Activated B cell treated with CpG ODN at 0.5 μM for 24 hours (primary cell): Measurements from ENCODE around the gene SMG6. TPM values are rescaled to one million over a fixed set of nuclear protein-coding genes. Genes with fewer than 3 reads are reported as not detected.
A peak's percentile ranks its signal among the peaks of the same experiment; 100 is the strongest.

ENCODE experiments used
- ATAC-seq: fragments of 200-7000 bp; cut with Tn5 transposase; one replicate; pipeline ENCODE4 v1.10.0; 2021; ENCODE audit warnings: low read depth, mild to moderate bottlenecking, moderate library complexity
- CTCF ChIA-PET: fragments of 350-600 bp; sonication (Branson Sonifier 250); formaldehyde crosslinking; loops from one replicate; lab custom pipeline; 2021; ENCODE audit warnings: antibody characterized with exemption; lab: Charles Lee
- POLR2A ChIA-PET: fragments of 350-600 bp; sonication (Branson Sonifier 250); formaldehyde crosslinking; loops from one replicate; lab custom pipeline; 2021; ENCODE audit warnings: antibody characterized with exemption; lab: Charles Lee
- DNase-seq: peaks from one replicate; pipeline ENCODE4 v3.0.0; 2022
- H3K27ac Mint-ChIP-seq: one replicate; pipeline ENCODE4 v1.8.0; 2020; ENCODE audit warnings: mixed read lengths
- H3K27me3 Mint-ChIP-seq: one replicate; pipeline ENCODE4 v1.8.0; 2021; ENCODE audit warnings: mixed read lengths
- H3K36me3 Mint-ChIP-seq: one replicate; pipeline ENCODE4 v1.8.0; 2021; ENCODE audit warnings: low read depth, mixed read lengths
- H3K4me1 Mint-ChIP-seq: one replicate; pipeline ENCODE4 v1.8.0; 2021; ENCODE audit warnings: mixed read lengths
- H3K4me3 Mint-ChIP-seq: one replicate; pipeline ENCODE4 v1.8.0; 2020; ENCODE audit warnings: mild to moderate bottlenecking, mixed read lengths
- H3K9me3 Mint-ChIP-seq: one replicate; pipeline ENCODE4 v1.8.0; 2020; ENCODE audit warnings: mixed read lengths
- intact Hi-C: fragments of 100-400 bp; cut with micrococcal nuclease; formaldehyde crosslinking; loops from one replicate; pipeline ENCODE4 v1.15.1; 2024
- total RNA-seq: library from RNA; stranded (reverse); gene quantifications from 2 replicates; pipeline ENCODE4 v1.2.3, GENCODE V29; 2022
- TF ChIP-seq, protein P1 (sequence below): fragments of 200-600 bp; IDR thresholded peaks from one replicate; pipeline ENCODE4 v1.8.0; 2022; ENCODE audit warnings: antibody characterized with exemption, mild to moderate bottlenecking

The SMG6 gene
- total RNA-seq, 1 donor from 2014 or later = 30.5 TPM

GRCh38 chr17:2230877-2231276 lies 72.7 kb downstream of the SMG6 start:
- no peaks in the 10 kb centered on the region for H3K27me3 Mint-ChIP-seq
- CTCF ChIA-PET = interaction anchor here (0.8 to 1.9 kb wide), 2 partner anchors 23 to 176 kb away, joined by 3 to 8 read pairs; partner anchors contain the start of gene HIC1
- ATAC-seq = no peak

DNA sequence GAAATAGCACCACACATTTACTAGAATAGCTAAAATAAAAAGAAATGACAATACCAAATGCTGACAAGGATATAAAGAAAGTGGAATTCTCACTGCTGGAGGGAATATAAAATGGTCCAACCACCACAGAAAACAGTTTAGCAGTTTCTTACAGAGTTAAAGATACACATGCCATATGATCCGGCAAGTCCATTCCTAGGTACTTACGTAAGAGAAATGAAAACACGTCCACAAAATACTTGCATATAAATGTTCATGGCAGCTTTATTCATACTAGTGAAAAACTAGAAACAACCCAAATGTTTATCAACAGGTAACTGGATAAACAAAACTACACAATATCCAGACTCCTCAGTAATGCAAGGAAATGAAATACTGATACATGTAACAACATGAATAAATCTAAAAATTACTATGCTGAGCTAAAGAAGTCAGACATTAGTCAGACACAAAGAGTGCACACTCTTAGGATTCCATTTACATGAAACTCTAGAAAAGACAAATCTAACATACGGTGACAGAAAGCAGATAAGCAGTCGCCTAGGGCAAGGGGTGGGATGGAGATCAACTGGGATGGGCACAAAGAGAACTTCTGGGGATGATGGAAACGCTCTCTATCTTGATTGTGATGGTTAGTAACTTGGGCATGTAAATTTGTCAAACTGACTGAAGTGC lies 76.4 kb downstream of the SMG6 start:
- Mint-ChIP-seq H3K27ac (no peak overlapping the region), H3K27me3 (no peaks in the 10 kb centered on the region), H3K4me1 (peaks cover 13% of the 10 kb centered on the region), H3K36me3 (peaks cover 38% of the 10 kb centered on the region), H3K9me3 (no peaks in the 10 kb centered on the region), H3K4me3 (no peak overlapping the region)
- ChIA-PET CTCF (no interaction called here), POLR2A (interaction anchor here (0.6 kb wide), 2 partner anchors 16 to 32 kb away, joined by 5 to 8 read pairs; no protein-coding TSS in a partner anchor)
- intact Hi-C loops = no loop called here
- TF ChIP-seq, protein P1, sequence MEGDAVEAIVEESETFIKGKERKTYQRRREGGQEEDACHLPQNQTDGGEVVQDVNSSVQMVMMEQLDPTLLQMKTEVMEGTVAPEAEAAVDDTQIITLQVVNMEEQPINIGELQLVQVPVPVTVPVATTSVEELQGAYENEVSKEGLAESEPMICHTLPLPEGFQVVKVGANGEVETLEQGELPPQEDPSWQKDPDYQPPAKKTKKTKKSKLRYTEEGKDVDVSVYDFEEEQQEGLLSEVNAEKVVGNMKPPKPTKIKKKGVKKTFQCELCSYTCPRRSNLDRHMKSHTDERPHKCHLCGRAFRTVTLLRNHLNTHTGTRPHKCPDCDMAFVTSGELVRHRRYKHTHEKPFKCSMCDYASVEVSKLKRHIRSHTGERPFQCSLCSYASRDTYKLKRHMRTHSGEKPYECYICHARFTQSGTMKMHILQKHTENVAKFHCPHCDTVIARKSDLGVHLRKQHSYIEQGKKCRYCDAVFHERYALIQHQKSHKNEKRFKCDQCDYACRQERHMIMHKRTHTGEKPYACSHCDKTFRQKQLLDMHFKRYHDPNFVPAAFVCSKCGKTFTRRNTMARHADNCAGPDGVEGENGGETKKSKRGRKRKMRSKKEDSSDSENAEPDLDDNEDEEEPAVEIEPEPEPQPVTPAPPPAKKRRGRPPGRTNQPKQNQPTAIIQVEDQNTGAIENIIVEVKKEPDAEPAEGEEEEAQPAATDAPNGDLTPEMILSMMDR = no peak
- DNase-seq (no peak), ATAC-seq (no peak)

More at GRCh38 chr17:2230877-2231276, 72.7 kb downstream of the SMG6 start:
- peaks cover under 1% of the 10 kb centered on the region for H3K4me1 Mint-ChIP-seq
- no peak for DNase-seq
- intact Hi-C loops = no loop called here
- POLR2A ChIA-PET = interaction anchor here (1.0 kb wide), 1 partner anchor 172 kb away, joined by 3 read pairs; no protein-coding TSS in a partner anchor
- no peaks in the 10 kb centered on the region for H3K9me3 Mint-ChIP-seq
- TF ChIP-seq, protein P1 = no peak
- peaks cover 59% of the 10 kb centered on the region for H3K36me3 Mint-ChIP-seq
- no peak overlapping the region for H3K27ac Mint-ChIP-seq
- no peak overlapping the region for H3K4me3 Mint-ChIP-seq

- H3K36me3 Mint-ChIP-seq = peaks cover 20% of the 10 kb centered on the region
- CTCF ChIA-PET = interaction anchor here (1.2 to 2.0 kb wide), 6 partner anchors 11 to 168 kb away, joined by 3 to 11 read pairs (median 4); no protein-coding TSS in a partner anchor
- no peak overlapping the region for H3K27ac Mint-ChIP-seq
- DNase-seq (no peak), ATAC-seq (no peak)
- H3K4me3 Mint-ChIP-seq = no peak overlapping the region
- peaks cover 15% of the 10 kb centered on the region for H3K4me1 Mint-ChIP-seq
- TF ChIP-seq, protein P1 = no peak
- H3K27me3 Mint-ChIP-seq = no peaks in the 10 kb centered on the region
- POLR2A ChIA-PET = interaction anchor here (0.6 to 1.1 kb wide), 2 partner anchors 8 to 11 kb away, joined by 3 read pairs; no protein-coding TSS in a partner anchor
- H3K9me3 Mint-ChIP-seq = no peaks in the 10 kb centered on the region
- intact Hi-C loops = no loop called here
Measured at GRCh38 chr17:2223617-2223927, 80.0 kb downstream of the SMG6 start.

GRCh38 chr17:2222901-2223616 lies 80.5 kb downstream of the SMG6 start:
- CTCF ChIA-PET = interaction anchor here (1.3 to 2.0 kb wide), 5 partner anchors 10 to 167 kb away, joined by 3 to 11 read pairs (median 4); no protein-coding TSS in a partner anchor
- no peaks in the 10 kb centered on the region for H3K27me3 Mint-ChIP-seq

More at GRCh38 chr17:2222901-2223616, 80.5 kb downstream of the SMG6 start:
- DNase-seq (no peak), ATAC-seq (peak; percentile 66)
- Mint-ChIP-seq H3K27ac (no peak overlapping the region), H3K4me1 (peaks cover 18% of the 10 kb centered on the region), H3K9me3 (no peaks in the 10 kb centered on the region), H3K36me3 (peaks cover 22% of the 10 kb centered on the region), H3K4me3 (no peak overlapping the region)
- intact Hi-C loops = no loop called here
- TF ChIP-seq, protein P1 = no peak
- POLR2A ChIA-PET = interaction anchor here (0.6 kb wide), 1 partner anchor 12 kb away, joined by 3 read pairs; no protein-coding TSS in a partner anchor
